Left cardiac atrium (tissue), 4 donors: ENCODE results near the gene LIPE. TPM values are rescaled to one million over a fixed set of nuclear protein-coding genes. Genes with fewer than 3 reads are reported as not detected.
"Not testable (repeated sequence)": the region's sequence is repeated elsewhere in the genome, so short reads cannot be mapped to it uniquely, and the experiment has no call there.

Experiments used
- ATAC-seq, 2 donors: fragments of 200-7000 bp; cut with Tn5 transposase; one replicate each; pipeline ENCODE4 v1.9.1; 2020; ENCODE audit warnings: mild to moderate bottlenecking in 2 of 2, moderate library complexity in 2 of 2
- DNase-seq: peaks from one replicate; pipeline ENCODE4 v3.0.0-alpha.2; 2020
- intact Hi-C, 2 donors: fragments of 100-400 bp; cut with DNase I; formaldehyde crosslinking; loops; one replicate each; pipeline versions ENCODE4 v1.14.1 to v1.15.1; 2022 to 2023
- total RNA-seq, 2 donors: library from RNA; stranded (reverse); fragmentation: NEBNext Ultra II Directional; extraction: Animal tissue kit (Norgen Biotek cat#: 25700); gene quantifications; one replicate each; pipeline ENCODE4 v1.2.1, GENCODE V29; 2021
- donor health status: DM: no; HTN: yes; CAD: no.
- donor health status: DM: no; HTN: yes; CAD: no; lungs with severe emphysema.
- donor health status: DM: yes; HTN: yes; CAD: no.
- donor health status: Dilated cardiomyopathy.

The LIPE gene
- total RNA-seq, 2 donors from 2014 or later: 174 to 202 TPM

GRCh38 chr19:42455086-42455485 is 27.9 kb upstream of the LIPE start:
- DNase-seq (no peak), ATAC-seq (no peak)
- intact Hi-C loops: no loop called here

DNA sequence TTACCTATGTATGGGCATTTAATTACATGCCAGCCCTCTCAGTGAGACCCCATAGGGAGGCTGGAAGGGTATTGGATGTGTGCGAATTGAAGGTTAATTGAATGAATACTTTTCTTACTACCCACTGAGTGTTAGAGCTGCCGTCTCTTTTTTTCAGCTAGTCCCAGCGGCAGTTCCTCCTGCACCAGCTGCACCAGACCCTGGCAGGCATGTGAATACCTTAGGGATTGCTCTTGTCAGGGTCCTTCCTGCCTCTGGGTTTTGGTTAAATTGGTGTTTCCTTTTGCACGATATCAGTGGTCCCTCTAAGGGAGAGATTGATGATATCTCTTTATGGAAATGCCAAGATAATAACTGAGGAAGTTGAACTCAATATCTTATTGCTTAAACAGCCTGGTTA is 25.4 kb upstream of the LIPE start:
- DNase-seq: no peak
- ATAC-seq: no peak

GRCh38 chr19:42450314-42450934 is 23.2 kb upstream of the LIPE start:
- peak; percentile 84 to 90 for ATAC-seq
- DNase-seq: peak; percentile 86
- intact Hi-C loops: loop anchor here (1.0 to 5.0 kb wide), 4 partner anchors 78 to 327 kb away; partner anchors contain the start of gene CEACAM1 (in 1 of the 2)

More for the DNA sequence above, 25.4 kb upstream of the LIPE start:
- intact Hi-C loops: loop anchor here in 1 of 2 donors (5.0 kb wide), 2 partner anchors 145 to 325 kb away; no protein-coding TSS in a partner anchor

GRCh38 chr19:42448306-42448705 is 21.1 kb upstream of the LIPE start:
- intact Hi-C loops, DNase-seq, ATAC-seq: not testable (repeated sequence)

DNA sequence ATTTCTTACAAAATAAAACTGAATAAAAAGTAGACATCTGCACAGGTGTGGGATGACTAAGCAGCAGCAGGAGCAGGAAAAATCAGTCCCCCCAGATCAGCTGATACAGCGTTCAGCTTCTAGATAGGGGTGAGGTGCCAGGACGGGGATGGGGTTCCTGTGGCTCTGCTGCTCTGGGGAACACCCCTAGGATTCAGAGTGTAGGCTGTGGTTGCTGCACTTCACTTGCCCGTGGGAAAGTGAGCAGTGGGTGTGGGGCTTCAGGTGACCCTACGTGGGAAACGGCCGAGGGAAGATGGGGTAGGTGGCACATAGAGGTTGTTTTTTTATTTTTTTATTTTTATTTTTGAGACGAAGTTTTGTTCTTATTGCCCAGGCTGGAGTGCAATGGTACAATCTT is 18.8 kb upstream of the LIPE start:
- ATAC-seq (no peak), DNase-seq (no peak)
- intact Hi-C loops: no loop called here

DNA sequence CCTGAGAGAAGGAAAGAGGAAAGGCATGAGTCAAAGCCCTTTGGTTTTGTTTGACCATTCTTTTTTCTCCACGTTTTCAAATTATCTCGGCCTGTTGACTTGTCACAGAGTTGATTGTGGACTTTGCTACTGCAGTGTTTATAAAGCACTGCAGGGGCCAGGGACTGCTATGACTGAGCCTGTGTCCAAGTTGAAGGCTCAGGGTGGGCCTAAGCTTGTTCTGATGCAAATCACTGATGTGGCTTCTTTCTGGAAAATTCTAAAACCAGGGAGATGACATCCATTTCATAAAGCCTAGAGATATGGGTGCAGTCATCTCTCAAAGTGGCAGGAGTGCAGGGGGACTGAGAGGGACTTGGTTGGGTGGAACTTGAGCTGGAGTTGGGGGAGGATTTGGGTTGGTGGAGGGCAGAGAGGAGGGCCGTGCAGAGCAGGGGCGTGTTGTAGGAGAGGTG is 16.8 kb upstream of the LIPE start:
- ATAC-seq (no peak), DNase-seq (no peak)
- intact Hi-C loops: no loop called here

- intact Hi-C loops: no loop called here
- ATAC-seq: no peak
Observed at GRCh38 chr19:42442833-42443232, 15.6 kb upstream of the LIPE start, which contains the start of gene CXCL17. CXCL17 (minus strand) TSS chr19:42442946; CDS start chr19:42442832, 114 bp downstream.

DNA sequence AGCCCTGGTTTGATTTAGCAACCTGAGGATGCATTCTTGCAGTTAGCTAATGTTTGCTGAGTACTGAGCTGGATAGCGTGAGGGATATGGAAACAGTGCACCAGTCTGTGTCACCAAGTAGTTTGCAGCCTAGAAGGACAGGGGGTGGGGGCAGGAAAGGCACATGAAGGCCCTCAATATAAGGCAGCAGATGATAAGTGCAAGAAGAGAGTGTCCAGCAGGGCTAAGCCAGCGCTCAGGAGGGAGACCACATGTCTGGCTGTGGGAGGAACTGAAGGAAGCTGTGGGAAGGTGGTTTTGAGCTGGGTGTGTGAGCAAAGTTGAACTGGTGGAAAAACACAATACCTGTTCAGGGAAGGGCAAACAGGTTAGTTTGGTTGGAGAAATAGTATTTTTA is 13.9 kb upstream of the LIPE start:
- DNase-seq: no peak
- ATAC-seq: peak in 1 of 2 donors; percentile 9
- intact Hi-C loops: no loop called here

More at GRCh38 chr19:42442833-42443232, 15.6 kb upstream of the LIPE start, which contains the start of gene CXCL17:
- no peak for DNase-seq

- intact Hi-C loops: no loop called here
- ATAC-seq (peak; percentile 72 to 75), DNase-seq (peak; percentile 78)
Observed at GRCh38 chr19:42440357-42441048, 13.3 kb upstream of the LIPE start.

GRCh38 chr19:42436006-42436405 is 8.8 kb upstream of the LIPE start:
- no peak for DNase-seq
- no peak for ATAC-seq
- intact Hi-C loops: no loop called here

DNA sequence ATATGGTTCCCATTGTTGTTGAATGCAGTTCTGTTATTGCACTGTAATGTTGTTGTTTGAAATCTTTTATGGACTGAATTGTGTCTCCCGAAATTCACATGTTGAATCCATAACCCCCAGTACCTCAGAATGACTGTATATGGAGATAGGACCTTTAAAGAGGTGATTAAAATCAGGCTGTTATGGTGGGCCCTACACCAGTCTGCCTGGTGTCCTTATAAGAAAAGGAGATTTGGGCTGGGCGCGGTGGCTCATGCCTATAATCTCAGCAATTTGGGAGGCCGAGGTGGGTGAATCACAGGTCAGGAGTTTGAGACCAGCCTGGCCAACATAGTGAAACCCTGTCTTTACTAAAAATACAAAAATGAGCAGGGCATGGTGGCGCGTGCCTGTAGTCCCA is 8.1 kb upstream of the LIPE start:
- DNase-seq (no peak), ATAC-seq (no peak)
- intact Hi-C loops: no loop called here

- peak; percentile 91 for DNase-seq
- intact Hi-C loops: no loop called here
- ATAC-seq: peak; percentile 87 to 88
Observed at GRCh38 chr19:42433503-42434260, 6.5 kb upstream of the LIPE start.

DNA sequence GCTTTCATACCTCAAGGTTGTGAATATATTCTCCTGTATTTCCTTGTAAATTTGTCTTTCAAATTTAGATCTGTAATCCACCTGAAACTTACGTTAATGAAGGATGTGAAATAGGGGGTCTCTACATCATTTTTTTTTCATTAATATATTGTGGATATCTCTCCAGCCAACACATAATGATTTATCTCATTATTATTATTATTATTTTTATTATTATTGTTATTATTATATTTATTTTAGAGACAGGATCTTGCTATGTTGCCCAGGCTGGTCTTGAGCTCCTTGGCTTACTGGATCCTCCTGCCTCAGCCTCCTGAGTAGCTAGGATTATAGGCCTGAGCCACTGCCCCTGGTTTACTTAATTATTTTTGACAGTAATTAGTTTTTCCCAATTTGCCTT is 4.3 kb upstream of the LIPE start:
- intact Hi-C loops: no loop called here
- ATAC-seq: no peak
- no peak for DNase-seq

GRCh38 chr19:42428676-42429075 is 1.5 kb upstream of the LIPE start:
- intact Hi-C loops: no loop called here
- DNase-seq (no peak), ATAC-seq (no peak)

- intact Hi-C loops: no loop called here
- DNase-seq: no peak
- ATAC-seq: no peak
Observed at GRCh38 chr19:42426643-42427042, 545 bp downstream of the LIPE start.

GRCh38 chr19:42424712-42425131 is 2.5 kb downstream of the LIPE start:
- intact Hi-C loops: no loop called here
- ATAC-seq (no peak), DNase-seq (no peak)

GRCh38 chr19:42424345-42424707 is 2.9 kb downstream of the LIPE start:
- intact Hi-C loops: no loop called here
- ATAC-seq: no peak
- no peak for DNase-seq

DNA sequence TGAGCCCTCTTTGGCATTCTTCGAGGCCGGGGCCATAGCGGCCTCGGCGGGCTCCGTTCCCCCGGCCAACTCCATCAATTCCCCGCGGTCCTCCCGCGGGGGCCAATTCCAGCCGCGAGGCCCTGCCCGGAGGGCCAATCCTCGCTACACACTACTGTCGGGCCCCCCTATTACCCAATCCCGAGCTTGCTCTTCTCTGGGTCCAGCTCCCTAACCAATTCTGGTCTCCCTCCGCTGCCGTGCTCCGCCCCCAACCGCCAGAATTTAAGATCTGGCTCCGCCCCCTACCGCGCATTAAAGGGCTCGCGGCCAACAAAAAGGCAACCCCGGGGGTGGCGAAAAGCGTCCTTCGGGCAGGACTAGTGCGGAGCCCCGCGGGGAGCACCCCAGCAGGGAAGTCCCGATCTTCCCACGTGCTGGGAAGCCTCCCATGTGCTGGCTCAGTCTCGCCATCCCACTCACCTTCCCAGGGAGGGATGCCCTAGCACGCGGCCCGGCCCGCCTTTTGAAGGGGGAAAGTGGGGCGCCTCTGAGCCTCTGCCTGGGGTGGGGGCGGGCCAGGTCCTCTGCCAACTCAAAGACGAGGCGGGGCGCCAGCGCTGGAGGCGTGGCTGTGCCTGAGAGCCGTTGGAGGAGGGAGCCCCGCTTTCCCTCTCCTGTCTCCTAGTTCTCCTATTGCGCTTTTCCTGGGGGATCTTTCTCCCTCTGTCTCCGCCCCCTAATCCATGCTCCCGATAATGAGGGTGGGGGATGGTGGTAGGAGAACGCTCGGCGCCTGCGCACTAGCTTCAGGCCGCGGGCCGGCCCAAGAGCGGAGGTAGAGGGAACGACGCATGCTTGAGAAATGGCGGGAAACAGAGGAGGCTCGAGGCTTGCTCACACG is 3.5 kb downstream of the LIPE start:
- DNase-seq: peak; percentile 92
- intact Hi-C loops: no loop called here
- peak; percentile 91 to 96 for ATAC-seq

DNA sequence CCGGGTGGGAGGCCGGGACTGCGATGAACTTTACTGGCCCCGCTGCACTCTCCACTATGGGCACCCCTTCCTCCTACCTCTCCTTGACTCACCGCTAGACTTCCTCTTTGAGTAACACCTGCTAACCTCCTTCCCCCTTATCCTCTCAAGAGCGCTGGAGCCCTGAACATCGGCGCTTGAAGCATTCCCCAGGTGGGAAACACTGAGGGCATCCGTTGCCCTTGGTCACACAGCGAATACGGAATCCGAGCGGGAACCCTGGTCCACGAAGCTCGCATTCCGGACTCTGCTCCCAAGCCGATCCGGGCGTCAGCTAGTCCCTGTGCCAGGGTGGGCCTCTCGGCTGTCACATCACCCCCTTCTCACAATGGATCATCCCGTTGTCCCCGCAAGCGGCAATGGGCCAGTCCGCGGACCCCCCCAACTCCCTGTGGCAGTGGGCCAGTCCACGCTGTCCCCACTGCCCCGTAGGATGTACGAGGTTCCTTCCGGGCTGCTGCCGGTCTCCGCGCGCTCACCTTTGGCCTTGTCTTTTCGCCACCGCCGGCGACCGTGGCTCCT is 4.2 kb downstream of the LIPE start:
- intact Hi-C loops: no loop called here
- ATAC-seq (peak; percentile 23 to 27), DNase-seq (no peak)
